Stimulated activated memory B cell treated with anti-CD40 and anti-IgM and Interleukin-4, amounts not matched to agents 10 μg/mL and 1 μg/mL and 100 μg/mL, for 72 hours (primary cell): Measurements from ENCODE around the gene TPGS2.
"Not testable (repeated sequence)": the region's sequence is repeated elsewhere in the genome, so short reads cannot be mapped to it uniquely, and the experiment has no call there.

ENCODE experiments used
- ATAC-seq: fragments of 150-1000 bp; cut with Tn5 transposase; 2 replicates; pipeline ENCODE4 v1.10.0; 2021
- H3K27ac Mint-ChIP-seq: one replicate; pipeline ENCODE4 v1.8.0; 2022; ENCODE audit warnings: mild to moderate bottlenecking, mixed read lengths
- H3K27me3 Mint-ChIP-seq: one replicate; pipeline ENCODE4 v1.8.0; 2022; ENCODE audit warnings: mixed read lengths
- H3K36me3 Mint-ChIP-seq: one replicate; pipeline ENCODE4 v1.8.0; 2022; ENCODE audit warnings: mixed read lengths
- H3K4me1 Mint-ChIP-seq: one replicate; pipeline ENCODE4 v1.8.0; 2022; ENCODE audit warnings: mixed read lengths
- H3K4me3 Mint-ChIP-seq: one replicate; pipeline ENCODE4 v1.8.0; 2022; ENCODE audit warnings: mild to moderate bottlenecking, moderate library complexity, mixed read lengths
- H3K9me3 Mint-ChIP-seq: one replicate; pipeline ENCODE4 v1.8.0; 2022; ENCODE audit warnings: mixed read lengths

TPGS2 gene

GRCh38 chr18:36828630-36829361, at the start of gene TPGS2, which contains the start of gene KIAA1328:
Gene TPGS2 (minus strand): TSS chr18:36829002. CDS start chr18:36828767, 235 bp downstream.
Gene KIAA1328 (plus strand): TSS chr18:36829127. CDS start chr18:36829139, 12 bp downstream.
- peaks cover 39% of the 10 kb centered on the region for H3K4me1 Mint-ChIP-seq
- H3K36me3 Mint-ChIP-seq: no peaks in the 10 kb centered on the region
- ATAC-seq: peak; percentile 94
- H3K4me3 Mint-ChIP-seq: peak within 1 kb of the TSS; percentile 91
- H3K27ac Mint-ChIP-seq: peak within 1 kb of the TSS; percentile 86
- H3K27me3 Mint-ChIP-seq: no peaks in the 10 kb centered on the region
- no peaks in the 10 kb centered on the region for H3K9me3 Mint-ChIP-seq

DNA sequence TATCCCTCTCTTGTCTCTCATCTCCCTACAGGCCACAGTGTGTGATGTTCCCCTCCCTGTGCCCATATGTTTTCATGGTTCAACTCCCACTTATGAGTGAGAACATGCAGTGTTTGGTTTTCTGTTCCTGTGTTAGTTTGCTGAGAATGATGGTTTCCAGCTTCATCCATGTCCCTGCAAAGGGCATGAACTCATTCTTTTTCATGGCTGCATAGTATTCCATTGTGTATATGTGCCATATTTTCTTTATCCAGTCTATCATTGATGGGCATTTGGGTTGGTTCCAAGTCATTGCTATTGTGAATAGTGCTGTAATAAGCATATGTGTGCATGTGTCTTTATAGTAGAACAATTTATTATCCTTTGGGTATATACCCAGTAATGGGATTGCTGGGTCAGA, 45.0 kb upstream of the TPGS2 start:
- not testable (repeated sequence) for H3K27ac Mint-ChIP-seq, H3K4me3 Mint-ChIP-seq, H3K27me3 Mint-ChIP-seq, H3K9me3 Mint-ChIP-seq, ATAC-seq
- Mint-ChIP-seq H3K36me3 (peaks cover 74% of the 10 kb centered on the region), H3K4me1 (peaks cover 13% of the 10 kb centered on the region)

DNA sequence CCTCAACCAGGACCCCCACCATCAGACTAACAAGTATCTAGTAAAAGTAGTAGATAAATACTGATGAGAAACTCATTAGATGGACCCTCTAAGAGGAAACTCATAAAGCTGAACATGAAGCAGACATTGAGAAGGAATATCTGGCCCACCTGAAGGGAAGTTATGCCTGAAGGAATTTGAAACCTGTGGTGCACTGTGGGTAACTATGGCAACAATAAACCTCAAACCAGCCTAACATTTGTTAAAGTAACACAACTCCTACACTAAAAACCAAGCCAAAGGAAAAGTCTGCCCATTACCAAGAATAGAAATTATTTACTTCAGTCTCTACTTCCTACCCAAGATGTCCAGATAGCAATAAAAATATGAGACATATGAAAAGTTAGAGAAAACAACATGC, 43.5 kb upstream of the TPGS2 start:
- H3K9me3 Mint-ChIP-seq: peaks cover 6% of the 10 kb centered on the region
- H3K27me3 Mint-ChIP-seq: no peaks in the 10 kb centered on the region
- H3K27ac Mint-ChIP-seq: no peak overlapping the region
- H3K4me3 Mint-ChIP-seq: no peak overlapping the region
- H3K36me3 Mint-ChIP-seq: peaks cover 64% of the 10 kb centered on the region
- peaks cover 13% of the 10 kb centered on the region for H3K4me1 Mint-ChIP-seq
- ATAC-seq: no peak

GRCh38 chr18:36871801-36872200, 43.0 kb upstream of the TPGS2 start:
- Mint-ChIP-seq H3K27me3 (no peaks in the 10 kb centered on the region), H3K36me3 (peaks cover 59% of the 10 kb centered on the region), H3K4me1 (peaks cover 13% of the 10 kb centered on the region), H3K9me3 (peaks cover 6% of the 10 kb centered on the region), H3K27ac (no peak overlapping the region), H3K4me3 (no peak overlapping the region)
- ATAC-seq: no peak

- Mint-ChIP-seq H3K36me3 (peaks cover 56% of the 10 kb centered on the region), H3K4me1 (peaks cover 7% of the 10 kb centered on the region)
- ATAC-seq: no peak
These were observed 38.3 kb upstream of the TPGS2 start for GRCh38 chr18:36867056-36867455.

DNA sequence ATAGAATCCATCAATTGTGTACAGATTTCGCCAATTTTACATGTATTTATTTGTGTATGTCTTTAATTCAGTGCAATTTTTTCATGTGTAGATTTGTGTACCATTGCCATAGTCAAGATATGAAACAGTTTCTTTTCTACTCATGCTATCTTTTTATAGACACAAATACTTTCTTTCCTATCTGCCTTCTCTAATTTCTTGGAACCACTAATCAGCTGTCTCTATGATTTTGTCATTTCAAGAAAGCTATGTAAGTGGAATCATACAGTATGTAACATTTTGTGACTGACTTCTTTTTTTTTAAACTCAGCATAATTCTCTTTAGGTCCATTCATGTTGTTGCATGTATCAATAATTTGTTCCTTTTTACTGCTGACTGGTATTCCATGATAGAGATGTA, 33.4 kb upstream of the TPGS2 start:
- Mint-ChIP-seq H3K27me3 (no peaks in the 10 kb centered on the region), H3K36me3 (peaks cover 64% of the 10 kb centered on the region), H3K4me3 (no peak overlapping the region), H3K9me3 (no peaks in the 10 kb centered on the region), H3K27ac (no peak overlapping the region), H3K4me1 (no peaks in the 10 kb centered on the region)
- no peak for ATAC-seq

More at GRCh38 chr18:36867056-36867455, 38.3 kb upstream of the TPGS2 start:
- no peaks in the 10 kb centered on the region for H3K27me3 Mint-ChIP-seq
- H3K4me3 Mint-ChIP-seq: no peak overlapping the region
- H3K9me3 Mint-ChIP-seq: no peaks in the 10 kb centered on the region
- no peak overlapping the region for H3K27ac Mint-ChIP-seq

DNA sequence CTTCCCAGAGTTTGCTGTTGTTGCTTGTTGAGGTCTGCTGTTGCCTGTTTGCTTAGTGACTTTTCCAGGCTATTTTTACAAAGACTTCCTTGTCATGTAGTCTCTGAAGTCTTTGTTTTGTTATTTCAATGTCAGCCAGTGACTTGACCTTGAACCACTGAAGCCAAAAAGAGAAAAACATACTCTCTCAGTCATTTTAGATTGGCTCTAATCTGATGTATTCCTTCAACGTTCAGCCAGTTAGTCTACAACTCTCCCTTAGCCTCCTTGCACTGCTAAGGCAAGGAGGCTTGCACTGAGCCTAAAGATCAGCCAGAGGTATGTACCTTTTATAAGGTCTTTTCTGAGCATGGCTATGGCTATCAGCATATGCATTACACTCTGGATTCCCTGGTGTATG, 28.0 kb upstream of the TPGS2 start:
- Mint-ChIP-seq H3K9me3 (peaks cover 6% of the 10 kb centered on the region), H3K27me3 (no peaks in the 10 kb centered on the region), H3K27ac (no peak overlapping the region), H3K36me3 (peaks cover 72% of the 10 kb centered on the region), H3K4me3 (no peak overlapping the region), H3K4me1 (no peaks in the 10 kb centered on the region)
- no peak for ATAC-seq

DNA sequence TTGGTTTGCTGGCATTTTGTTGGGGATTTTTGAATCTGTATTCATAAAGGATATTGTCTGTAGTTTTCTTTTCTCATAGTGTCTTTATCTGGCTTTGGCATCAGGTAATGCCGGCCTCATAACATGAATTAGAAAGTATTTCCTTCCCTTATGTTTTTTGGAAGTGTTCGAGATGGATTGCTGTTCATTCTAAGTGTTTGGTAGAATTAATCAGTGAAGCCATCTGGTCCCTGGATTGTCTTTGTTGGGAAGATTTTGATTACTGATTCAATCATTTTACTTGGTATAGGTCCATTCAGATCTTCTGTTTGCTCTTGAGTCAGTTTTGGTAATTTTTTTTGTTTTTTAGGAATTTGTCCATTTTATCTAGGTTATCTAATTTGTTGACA, 22.4 kb upstream of the TPGS2 start:
- no peak overlapping the region for H3K27ac Mint-ChIP-seq
- peaks cover 7% of the 10 kb centered on the region for H3K9me3 Mint-ChIP-seq
- no peaks in the 10 kb centered on the region for H3K27me3 Mint-ChIP-seq
- H3K36me3 Mint-ChIP-seq: peaks cover 68% of the 10 kb centered on the region
- ATAC-seq: no peak
- H3K4me3 Mint-ChIP-seq: no peak overlapping the region
- no peaks in the 10 kb centered on the region for H3K4me1 Mint-ChIP-seq

- Mint-ChIP-seq H3K36me3 (peaks cover 63% of the 10 kb centered on the region), H3K9me3 (peaks cover 7% of the 10 kb centered on the region), H3K4me3 (no peak overlapping the region), H3K27me3 (no peaks in the 10 kb centered on the region), H3K27ac (no peak overlapping the region), H3K4me1 (no peaks in the 10 kb centered on the region)
- no peak for ATAC-seq
These were observed 21.9 kb upstream of the TPGS2 start for GRCh38 chr18:36850527-36851201.

DNA sequence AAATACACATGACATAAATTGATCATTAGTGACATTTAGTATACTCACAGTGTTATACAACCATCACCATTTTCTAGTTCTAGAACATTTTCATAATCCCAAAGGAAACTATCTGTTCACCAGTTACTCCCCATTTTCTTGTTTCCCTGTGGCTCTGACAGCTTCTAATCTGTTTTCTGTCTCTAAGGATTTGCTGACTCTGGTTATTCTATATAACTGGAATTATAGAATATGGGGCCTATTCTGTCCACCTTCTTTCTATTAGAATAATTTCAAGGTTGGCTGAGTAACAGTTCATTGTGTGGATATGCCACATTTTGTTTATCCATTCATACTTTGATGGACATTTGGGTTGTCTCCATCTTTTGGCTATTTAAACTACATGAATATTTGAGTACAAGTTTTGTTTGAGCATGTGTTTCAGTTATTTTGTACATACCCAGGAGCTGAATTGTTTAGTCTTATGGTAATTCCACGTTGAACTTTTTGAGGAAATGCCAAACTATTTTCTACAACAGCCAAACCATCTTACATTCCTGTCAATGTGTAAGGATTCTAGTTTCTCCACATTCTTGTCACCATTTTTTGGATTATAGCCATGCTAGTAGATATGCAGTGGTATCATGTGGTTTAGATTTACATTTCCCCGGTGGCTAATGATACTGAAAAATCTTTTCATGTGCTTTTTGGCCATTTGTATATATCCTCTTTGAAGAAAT, 20.6 kb upstream of the TPGS2 start:
- H3K9me3 Mint-ChIP-seq: peaks cover 7% of the 10 kb centered on the region
- no peak overlapping the region for H3K4me3 Mint-ChIP-seq
- H3K27me3 Mint-ChIP-seq: no peaks in the 10 kb centered on the region
- no peak for ATAC-seq
- H3K4me1 Mint-ChIP-seq: no peaks in the 10 kb centered on the region
- H3K36me3 Mint-ChIP-seq: peaks cover 53% of the 10 kb centered on the region
- H3K27ac Mint-ChIP-seq: no peak overlapping the region

GRCh38 chr18:36848609-36849008, 19.8 kb upstream of the TPGS2 start:
- H3K27me3 Mint-ChIP-seq: no peaks in the 10 kb centered on the region
- no peak overlapping the region for H3K27ac Mint-ChIP-seq
- H3K9me3 Mint-ChIP-seq: peaks cover 7% of the 10 kb centered on the region
- no peak overlapping the region for H3K4me3 Mint-ChIP-seq
- H3K36me3 Mint-ChIP-seq: peaks cover 44% of the 10 kb centered on the region
- H3K4me1 Mint-ChIP-seq: no peaks in the 10 kb centered on the region
- ATAC-seq: no peak

GRCh38 chr18:36843784-36844183, 15.0 kb upstream of the TPGS2 start:
- Mint-ChIP-seq H3K9me3 (peaks cover 2% of the 10 kb centered on the region), H3K36me3 (peaks cover 29% of the 10 kb centered on the region), H3K4me1 (no peaks in the 10 kb centered on the region), H3K4me3 (no peak overlapping the region), H3K27ac (no peak overlapping the region), H3K27me3 (no peaks in the 10 kb centered on the region)
- no peak for ATAC-seq

GRCh38 chr18:36843199-36843598, 14.4 kb upstream of the TPGS2 start:
- Mint-ChIP-seq H3K36me3 (peaks cover 34% of the 10 kb centered on the region), H3K9me3 (peaks cover 2% of the 10 kb centered on the region), H3K27me3 (no peaks in the 10 kb centered on the region), H3K4me3 (no peak overlapping the region), H3K4me1 (no peaks in the 10 kb centered on the region), H3K27ac (no peak overlapping the region)
- no peak for ATAC-seq

- peaks cover 48% of the 10 kb centered on the region for H3K36me3 Mint-ChIP-seq
- no peak overlapping the region for H3K27ac Mint-ChIP-seq
- peaks cover 2% of the 10 kb centered on the region for H3K9me3 Mint-ChIP-seq
- ATAC-seq: no peak
- H3K27me3 Mint-ChIP-seq: no peaks in the 10 kb centered on the region
- H3K4me1 Mint-ChIP-seq: no peaks in the 10 kb centered on the region
- no peak overlapping the region for H3K4me3 Mint-ChIP-seq
These were observed 11.0 kb upstream of the TPGS2 start for GRCh38 chr18:36839835-36840234.

DNA sequence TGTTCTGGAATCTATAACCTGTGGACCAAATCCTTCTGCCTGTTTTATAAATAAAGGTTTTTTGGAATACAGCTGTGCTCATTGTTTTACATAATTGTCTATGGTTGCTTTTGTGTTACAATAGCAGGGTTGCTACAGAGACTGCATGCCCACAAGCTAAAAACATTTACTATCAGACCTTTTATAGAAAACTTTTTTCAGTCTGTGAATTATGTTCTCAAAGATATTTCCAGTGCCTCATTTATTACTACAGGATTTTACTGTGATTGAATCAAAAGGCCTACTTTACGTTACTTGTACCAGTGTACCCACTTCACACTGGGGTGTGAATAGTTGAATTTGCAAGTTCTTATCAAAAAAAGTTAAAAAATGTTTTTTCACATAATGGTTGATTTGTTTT, 7.1 kb upstream of the TPGS2 start:
- H3K4me1 Mint-ChIP-seq: peaks cover 9% of the 10 kb centered on the region
- H3K4me3 Mint-ChIP-seq: no peak overlapping the region
- peaks cover 47% of the 10 kb centered on the region for H3K36me3 Mint-ChIP-seq
- H3K9me3 Mint-ChIP-seq: peaks cover 2% of the 10 kb centered on the region
- ATAC-seq: no peak
- no peak overlapping the region for H3K27ac Mint-ChIP-seq
- no peaks in the 10 kb centered on the region for H3K27me3 Mint-ChIP-seq
